Activated CD4-positive, alpha-beta T cell treated with anti-CD3 and anti-CD28 coated beads for 1 hour (primary cell): Measurements from ENCODE around the gene CDX2.

Experiments
- DNase-seq: peaks from one replicate; pipeline ENCODE4 v3.0.0-alpha.2; 2020

CDX2 gene

GRCh38 chr13:27913160-27913559, 56.0 kb downstream of the CDX2 start:
- DNase-seq: no peak

GRCh38 chr13:27911521-27911920, 57.6 kb downstream of the CDX2 start:
- no peak for DNase-seq
